Measurements from ENCODE around the gene MADCAM1. TPM values are rescaled to one million over a fixed set of nuclear protein-coding genes. Genes with fewer than 3 reads are reported as not detected.

Gene MADCAM1
- total and polyA plus RNA-seq, 9 donors: 0.11 to 0.90 (median 0.42) TPM; not detected in 2

GRCh38 chr19:498511-498891 lies 2.2 kb downstream of the MADCAM1 start:
- peaks cover 3% of the 10 kb centered on the region for H3K27me3 ChIP-seq
- peaks cover 2% of the 10 kb centered on the region for H3K4me1 ChIP-seq (ENCODE audit: insufficient read depth)
- intact Hi-C loops (cut with DNase I): no loop called here
- peak in 1 of 5 donors; percentile 18 for DNase-seq
- no peaks in the 10 kb centered on the region for H3K9me3 ChIP-seq
- TF ChIP-seq POLR2A (IDR thresholded peaks at IDR 0.05): no peak
- TF ChIP-seq CTCF (IDR thresholded peaks at IDR 0.05): no peak
- no peak overlapping the region for H3K4me3 ChIP-seq
- H3K36me3 ChIP-seq: no peaks in the 10 kb centered on the region
- 10 to 15% (median 12%) methylated on average over 11 to 26 of the region's 26 CpGs for whole genome bisulfite sequencing, 3 donors
- no peak overlapping the region for H3K27ac ChIP-seq

- Histone ChIP-seq H3K27ac (no peak overlapping the region), H3K9me3 (no peaks in the 10 kb centered on the region), H3K27me3 (peaks cover 3% of the 10 kb centered on the region), H3K36me3 (no peaks in the 10 kb centered on the region), H3K4me3 (no peak overlapping the region), H3K4me1 (ENCODE audit: insufficient read depth) (peaks cover 2% of the 10 kb centered on the region)
- intact Hi-C loops (cut with DNase I): no loop called here
- TF ChIP-seq CTCF (IDR thresholded peaks at IDR 0.05): no peak
- TF ChIP-seq EP300 (IDR thresholded peaks at IDR 0.05): no peak
- TF ChIP-seq POLR2A (IDR thresholded peaks at IDR 0.05): no peak
- no peak for DNase-seq
- WGBS, 3 donors: 70 to 75% (median 73%) methylated on average over 31 of the region's 31 CpGs
These were observed 2.8 kb downstream of the MADCAM1 start for GRCh38 chr19:498977-499623.

GRCh38 chr19:501646-502045 lies 5.4 kb downstream of the MADCAM1 start:
- Histone ChIP-seq H3K27me3 (no peaks in the 10 kb centered on the region), H3K4me3 (no peak overlapping the region), H3K4me1 (ENCODE audit: insufficient read depth) (no peaks in the 10 kb centered on the region), H3K27ac (no peak overlapping the region), H3K36me3 (no peaks in the 10 kb centered on the region), H3K9me3 (no peaks in the 10 kb centered on the region)
- DNase-seq: no peak
- intact Hi-C loops (cut with DNase I): no loop called here
- TF ChIP-seq EP300 (IDR thresholded peaks at IDR 0.05) (no peak), CTCF (IDR thresholded peaks at IDR 0.05) (no peak), POLR2A (IDR thresholded peaks at IDR 0.05) (no peak)
- WGBS, 3 donors: 73 to 78% (median 77%) methylated on average over 14 to 17 of the region's 17 CpGs

- no peak overlapping the region for H3K27ac ChIP-seq
- TF ChIP-seq POLR2A (IDR thresholded peaks at IDR 0.05): no peak
- TF ChIP-seq CTCF (IDR thresholded peaks at IDR 0.05): no peak
- TF ChIP-seq EP300 (IDR thresholded peaks at IDR 0.05): no peak
- intact Hi-C loops (cut with DNase I): no loop called here
- WGBS, 3 donors: 81 to 86% (median 85%) methylated on average over 14 of the region's 14 CpGs
- H3K36me3 ChIP-seq: no peaks in the 10 kb centered on the region
- H3K27me3 ChIP-seq: no peaks in the 10 kb centered on the region
- H3K4me3 ChIP-seq: no peak overlapping the region
- DNase-seq: no peak
- H3K4me1 ChIP-seq (ENCODE audit: insufficient read depth): peaks cover 6% of the 10 kb centered on the region
- H3K9me3 ChIP-seq: no peaks in the 10 kb centered on the region
These were observed 8.3 kb downstream of the MADCAM1 start for GRCh38 chr19:504616-505015.

Measured in ovary (tissue), 9 donors.